Natural killer cell treated with Interleukin-12 subunit alpha and Interleukin-12 subunit beta and Interleukin-15 and Interleukin-18, amount 100 ng/mL, for 72 hours (primary cell): ENCODE data around the gene PCDH8. TPM values are rescaled to one million over a fixed set of nuclear protein-coding genes. Genes with fewer than 3 reads are reported as not detected.

Source experiments
- ATAC-seq, 2 donors: fragments of 150-1000 bp; cut with Tn5 transposase in 1 of 2; sonication (Bioruptor Pico), chemical (Tn5 transposase) in 1 of 2; 2 replicates each; pipeline ENCODE4 v1.10.0; 2021
- DNase-seq: peaks from one replicate; pipeline ENCODE4 v3.0.0; 2022; ENCODE audit warnings: low spot score
- H3K27ac Mint-ChIP-seq, 2 donors: 1 replicate in 1 of 2; 2 replicates in 1 of 2; pipeline ENCODE4 v1.8.0; 2022; ENCODE audit warnings: mixed read lengths in 2 of 2, mild to moderate bottlenecking in 1 of 2, moderate library complexity in 1 of 2
- H3K27me3 Mint-ChIP-seq, 2 donors: 1 replicate in 1 of 2; 2 replicates in 1 of 2; pipeline ENCODE4 v1.8.0; 2022; ENCODE audit warnings: mixed read lengths in 2 of 2
- H3K36me3 Mint-ChIP-seq: one replicate; pipeline ENCODE4 v1.8.0; 2022; ENCODE audit warnings: mixed read lengths
- H3K4me1 Mint-ChIP-seq, 2 donors: 1 replicate in 1 of 2; 2 replicates in 1 of 2; pipeline ENCODE4 v1.8.0; 2022; ENCODE audit warnings: low read depth in 2 of 2, mixed read lengths in 2 of 2, mild to moderate bottlenecking in 1 of 2
- H3K4me3 Mint-ChIP-seq: one replicate; pipeline ENCODE4 v1.8.0; 2022; ENCODE audit warnings: mixed read lengths
- H3K9me3 Mint-ChIP-seq: 2 replicates; pipeline ENCODE4 v1.8.0; 2022; ENCODE audit warnings: mixed read lengths
- total RNA-seq, 2 donors: library from RNA; stranded (reverse); gene quantifications; one replicate each; pipeline ENCODE4 v1.2.3, GENCODE V29; 2022

PCDH8 gene
- total RNA-seq, 2 donors from 2014 or later: not detected

DNA sequence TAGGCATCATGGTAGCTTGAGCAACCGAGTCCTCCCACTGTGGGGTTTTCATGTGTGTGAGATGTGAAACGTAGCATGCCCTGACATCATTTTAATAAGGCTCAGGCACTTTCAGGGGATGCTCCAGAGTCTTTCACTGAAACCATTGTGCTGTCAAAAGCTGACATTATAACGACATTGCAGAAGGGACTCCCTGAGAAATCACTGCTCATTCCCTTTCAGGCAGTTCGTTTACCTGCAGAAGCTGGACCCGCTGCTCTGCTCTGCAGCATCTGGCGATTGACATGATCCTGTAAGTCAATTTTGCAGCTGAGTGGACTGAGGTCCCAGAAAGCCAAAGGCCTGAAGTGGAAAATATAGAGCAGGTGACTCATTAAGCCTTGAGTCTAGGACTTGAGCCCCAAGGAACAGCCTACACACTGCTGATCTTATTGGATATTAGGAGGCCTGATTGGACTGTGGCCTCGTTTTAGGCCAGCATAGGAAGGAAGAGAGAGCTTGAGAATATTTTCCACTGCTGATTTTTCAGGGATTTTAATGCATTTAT is 54.9 kb downstream of the PCDH8 start:
- no peaks in the 10 kb centered on the region for H3K4me1 Mint-ChIP-seq
- DNase-seq (no peak), ATAC-seq (no peak)
- H3K36me3 Mint-ChIP-seq: no peaks in the 10 kb centered on the region
- no peak overlapping the region for H3K4me3 Mint-ChIP-seq
- H3K27me3 Mint-ChIP-seq: peaks cover 12 to 24% of the 10 kb centered on the region in 2 donors
- H3K27ac Mint-ChIP-seq: no peak overlapping the region
- no peaks in the 10 kb centered on the region for H3K9me3 Mint-ChIP-seq

Other genes starting within 250 kb of the PCDH8 start
- gene HNRNPA1L2, start 206.2 kb downstream of the PCDH8 start, total RNA-seq: 10 to 100 TPM in 1 of 2 donors, 1 to 10 TPM in 1; 6.9 to 11.6 TPM
- 10 to 100 TPM; 49.0 to 58.1 TPM for gene SUGT1, start 195.8 kb downstream of the PCDH8 start, total RNA-seq
- gene CNMD, start 108.8 kb downstream of the PCDH8 start, total RNA-seq: not detected
- not detected for gene OLFM4, start 180.2 kb upstream of the PCDH8 start, total RNA-seq